ENCODE data around the gene FRAT1.

The FRAT1 gene

DNA sequence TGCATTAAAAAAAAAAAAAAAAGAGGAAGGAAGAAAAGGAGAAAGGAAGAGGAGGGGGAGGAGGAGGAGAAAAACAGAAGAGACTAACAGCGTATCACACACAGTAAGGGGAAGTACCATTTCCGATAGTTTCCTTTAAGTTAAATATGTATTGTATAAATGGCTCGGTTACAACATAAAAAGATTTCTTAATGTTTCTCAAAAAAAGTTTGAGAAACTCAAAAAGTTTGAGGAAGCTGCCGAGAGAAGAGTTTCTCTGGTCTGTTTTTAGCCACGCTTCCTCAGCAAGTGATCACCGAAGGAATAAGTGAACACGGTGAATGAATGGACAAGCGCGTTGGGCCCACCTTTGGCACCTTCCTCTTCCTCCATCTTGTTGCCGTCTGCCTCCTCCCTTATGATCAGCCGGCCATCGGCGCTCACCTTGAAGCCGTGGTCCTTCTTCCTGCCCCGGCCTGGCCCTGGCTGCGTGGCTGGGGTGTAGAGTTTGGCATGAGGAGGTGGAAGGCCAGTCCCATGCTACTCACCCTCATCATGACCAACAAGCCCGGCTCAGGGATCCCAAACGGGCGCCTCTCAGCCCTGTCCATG, 46.8 kb downstream of the FRAT1 start:
- no peak for DNase-seq (ENCODE audit: low read depth in 2 of 2)

DNA sequence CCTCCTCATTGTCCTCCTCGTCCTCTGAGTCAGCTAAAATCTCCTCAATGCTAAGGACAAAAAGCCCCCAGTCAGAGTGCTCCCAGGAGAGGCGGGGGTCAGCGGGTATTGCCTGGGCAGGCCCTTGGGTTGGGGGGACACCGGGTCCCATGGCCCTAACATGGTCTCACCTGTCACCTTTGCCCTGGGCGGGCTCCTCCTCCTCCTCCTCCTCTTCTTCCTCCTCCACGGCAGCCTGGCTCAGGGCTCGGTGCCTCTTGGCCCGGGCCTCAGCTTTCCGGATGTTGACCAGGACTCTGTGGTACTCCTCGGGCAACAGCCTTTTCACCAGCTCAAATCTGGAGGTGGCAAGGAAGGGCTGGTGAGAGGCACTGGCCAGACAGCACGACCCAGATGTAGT, 47.5 kb downstream of the FRAT1 start:
- DNase-seq (ENCODE audit: low read depth in 2 of 2): no peak

DNA sequence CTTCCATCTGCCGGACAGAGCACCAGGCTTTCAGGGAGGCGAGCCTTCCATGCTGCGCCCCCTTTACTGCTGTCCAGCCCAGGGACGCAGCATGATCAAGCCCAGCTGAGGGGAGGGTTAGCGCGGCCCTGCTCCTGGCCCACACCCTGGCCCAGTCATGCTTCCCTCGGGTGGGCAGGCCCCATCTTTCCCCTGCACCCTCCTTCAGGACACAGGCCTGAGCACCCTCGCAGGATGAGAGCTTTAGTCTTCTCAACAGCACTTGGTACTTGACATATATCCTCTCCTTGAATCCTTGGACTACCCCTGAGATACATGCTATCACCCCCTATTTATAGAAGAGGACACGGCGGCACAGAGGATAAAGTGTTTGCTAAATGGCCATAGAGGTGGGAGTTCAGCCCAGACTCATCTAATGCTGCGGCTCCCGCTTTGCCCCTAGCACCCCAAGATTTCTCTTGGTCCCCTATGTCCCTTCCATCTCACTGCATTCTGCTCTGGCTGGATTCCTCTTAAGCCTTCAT, 48.1 kb downstream of the FRAT1 start:
- no peak for DNase-seq (ENCODE audit: low read depth in 2 of 2)

Data from stimulated activated CD8-positive, alpha-beta memory T cell treated with anti-CD3 and anti-CD28 coated beads, Interleukin-2, amount 100 ng/mL, for 48 hours (primary cell).